Prostate gland (tissue), 2 donors: Measurements from ENCODE around the gene TNFAIP2. TPM values are rescaled to one million over a fixed set of nuclear protein-coding genes. Genes with fewer than 3 reads are reported as not detected.

Experiments used
- DNase-seq: peaks from one replicate; pipeline ENCODE4 v3.0.0-alpha.2; 2019; ENCODE audit warnings: low spot score
- H3K27ac ChIP-seq, 2 donors: fragments of 200-600 bp; sonication (generic); 2 replicates each; pipeline ENCODE4 v1.5.1; 2017 to 2019
- H3K27me3 ChIP-seq: fragments of 200-600 bp; sonication (generic); replicated peaks from 2 replicates; pipeline ENCODE4 v1.5.1; 2019; ENCODE audit not compliant: insufficient read depth
- H3K36me3 ChIP-seq, 2 donors: fragments of 200-600 bp; sonication (generic); 1 replicate in 1 of 2; 2 replicates in 1 of 2; pipeline versions ENCODE4 v1.5.1 to v1.8.1; 2017 to 2019
- H3K4me1 ChIP-seq: fragments of 200-600 bp; sonication (generic); replicated peaks from 2 replicates; pipeline ENCODE4 v1.5.1; 2019
- H3K4me3 ChIP-seq, 2 donors: fragments of 200-600 bp; sonication (generic); 2 replicates each; pipeline ENCODE4 v1.5.1; 2017 to 2019
- H3K9me3 ChIP-seq: fragments of 200-600 bp; sonication (generic); 2 replicates; pipeline ENCODE4 v1.5.1; 2017
- POLR2A ChIP-seq: fragments of 450-650 bp; IDR thresholded peaks from one replicate; pipeline ENCODE4 v1.6.1; 2016; ENCODE audit warnings: antibody characterized with exemption, mild to moderate bottlenecking
- POLR2AphosphoS5 ChIP-seq: sonication (generic); formaldehyde crosslinking; IDR thresholded peaks from one replicate; pipeline ENCODE4 v1.6.1; 2017; ENCODE audit warnings: antibody characterized with exemption
- WGBS: methylation state at CpG from one replicate; pipeline ENCODE4 v1.1.5; 2018; 5-methylcytosine and 5-hydroxymethylcytosine counted together
- intact Hi-C: fragments of 100-400 bp; cut with DNase I; formaldehyde crosslinking; loops from one replicate; pipeline ENCODE4 v1.14.2; 2022
- total RNA-seq, 2 donors: library from RNA; depleted of rRNA; stranded (reverse); fragments of >200 nt; gene quantifications; one replicate each; pipeline ENCODE4 v1.1.0, GENCODE V29; 2016
- TF ChIP-seq, protein P1 (sequence below), 4 experiments: fragments of 200-600 bp in 2 of 4; fragments of 450-650 bp in 2 of 4; sonication (generic) in 2 of 4; IDR thresholded peaks; 1 replicate in 3 of 4; 2 replicates in 1 of 4; pipeline ENCODE4 v1.5.1; 2016 to 2019; ENCODE audit warnings: antibody characterized with exemption in 4 of 4, mild to moderate bottlenecking in 2 of 4, moderate library complexity in 2 of 4

TNFAIP2 gene
- total RNA-seq, 2 donors from 2014 or later, result 36.5 to 46.4 TPM

DNA sequence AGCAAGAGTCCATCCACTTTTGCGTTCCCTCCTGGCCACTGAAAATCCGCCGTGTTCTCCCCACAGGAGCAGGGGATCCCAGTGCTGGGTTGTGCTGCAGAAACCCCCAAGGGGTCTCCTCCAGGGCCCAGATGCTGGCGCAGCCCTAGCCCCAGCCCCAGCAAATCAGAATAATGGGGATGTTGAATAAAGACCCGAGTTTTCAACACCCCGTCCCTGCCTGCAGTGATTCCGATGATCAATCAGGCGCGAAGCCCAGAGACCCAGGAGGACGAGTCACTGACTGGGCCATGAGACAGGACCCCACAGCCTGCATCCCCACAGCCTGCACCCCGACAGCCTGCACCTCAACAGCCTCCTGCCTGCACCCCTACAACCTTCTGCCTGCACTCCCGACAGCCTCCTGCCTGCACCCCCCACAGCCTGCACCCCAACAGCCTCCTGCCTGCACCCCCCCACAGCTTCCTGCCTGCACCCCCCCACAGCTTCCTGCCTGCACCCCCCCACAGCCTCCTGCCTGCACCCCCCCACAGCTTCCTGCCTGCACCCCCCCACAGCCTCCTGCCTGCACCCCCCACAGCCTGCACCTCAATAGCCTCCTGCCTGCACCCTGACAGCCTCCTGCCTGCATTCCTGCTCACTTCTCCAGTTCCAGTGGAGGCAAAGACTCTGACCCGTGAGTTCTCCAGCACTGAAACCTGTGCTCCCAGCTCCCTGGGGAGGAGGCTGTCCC, 37.2 kb downstream of the TNFAIP2 start:
- intact Hi-C loops, result no loop called here
- WGBS, result 76% methylated on average over 13 of the region's 13 CpGs
- TF ChIP-seq POLR2A (no peak), POLR2AphosphoS5 (no peak)
- TF ChIP-seq, protein P1, sequence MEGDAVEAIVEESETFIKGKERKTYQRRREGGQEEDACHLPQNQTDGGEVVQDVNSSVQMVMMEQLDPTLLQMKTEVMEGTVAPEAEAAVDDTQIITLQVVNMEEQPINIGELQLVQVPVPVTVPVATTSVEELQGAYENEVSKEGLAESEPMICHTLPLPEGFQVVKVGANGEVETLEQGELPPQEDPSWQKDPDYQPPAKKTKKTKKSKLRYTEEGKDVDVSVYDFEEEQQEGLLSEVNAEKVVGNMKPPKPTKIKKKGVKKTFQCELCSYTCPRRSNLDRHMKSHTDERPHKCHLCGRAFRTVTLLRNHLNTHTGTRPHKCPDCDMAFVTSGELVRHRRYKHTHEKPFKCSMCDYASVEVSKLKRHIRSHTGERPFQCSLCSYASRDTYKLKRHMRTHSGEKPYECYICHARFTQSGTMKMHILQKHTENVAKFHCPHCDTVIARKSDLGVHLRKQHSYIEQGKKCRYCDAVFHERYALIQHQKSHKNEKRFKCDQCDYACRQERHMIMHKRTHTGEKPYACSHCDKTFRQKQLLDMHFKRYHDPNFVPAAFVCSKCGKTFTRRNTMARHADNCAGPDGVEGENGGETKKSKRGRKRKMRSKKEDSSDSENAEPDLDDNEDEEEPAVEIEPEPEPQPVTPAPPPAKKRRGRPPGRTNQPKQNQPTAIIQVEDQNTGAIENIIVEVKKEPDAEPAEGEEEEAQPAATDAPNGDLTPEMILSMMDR (IDR thresholded peaks at IDR 0.05), result no peak

DNA sequence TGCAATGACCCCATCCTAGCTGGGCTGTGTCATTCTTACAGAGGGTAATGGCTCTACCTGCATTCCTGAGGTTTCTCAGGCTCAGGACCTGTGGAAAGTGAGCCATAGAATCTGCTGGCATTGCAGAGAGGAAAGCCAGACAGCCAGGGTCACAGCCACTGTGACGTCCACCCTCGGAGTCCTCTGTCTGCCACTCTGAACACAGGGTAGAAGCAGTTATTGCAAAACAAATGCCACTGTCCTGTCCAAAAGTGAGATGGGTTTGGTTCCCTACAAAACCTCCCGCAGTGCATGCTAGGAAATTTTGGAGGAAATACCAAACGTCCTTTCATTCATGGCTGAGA, 37.8 kb downstream of the TNFAIP2 start:
- H3K4me3 ChIP-seq, result no peak overlapping the region
- 56% methylated on average over 4 of the region's 4 CpGs for WGBS
- H3K27ac ChIP-seq, result no peak overlapping the region
- no peaks in the 10 kb centered on the region for H3K4me1 ChIP-seq
- no peak for TF ChIP-seq POLR2A
- TF ChIP-seq, protein P1 (IDR thresholded peaks at IDR 0.05), result no peak
- no peak for TF ChIP-seq POLR2AphosphoS5
- H3K9me3 ChIP-seq, result no peaks in the 10 kb centered on the region
- intact Hi-C loops, result no loop called here
- H3K27me3 ChIP-seq, result no peaks in the 10 kb centered on the region
- no peak for DNase-seq
- H3K36me3 ChIP-seq, result no peaks in the 10 kb centered on the region

More for the DNA sequence above, 37.2 kb downstream of the TNFAIP2 start:
- no peaks in the 10 kb centered on the region for H3K9me3 ChIP-seq
- no peaks in the 10 kb centered on the region for H3K36me3 ChIP-seq
- H3K4me1 ChIP-seq, result no peaks in the 10 kb centered on the region
- H3K27ac ChIP-seq, result no peak overlapping the region
- DNase-seq, result no peak
- H3K27me3 ChIP-seq, result no peaks in the 10 kb centered on the region
- H3K4me3 ChIP-seq, result no peak overlapping the region

DNA sequence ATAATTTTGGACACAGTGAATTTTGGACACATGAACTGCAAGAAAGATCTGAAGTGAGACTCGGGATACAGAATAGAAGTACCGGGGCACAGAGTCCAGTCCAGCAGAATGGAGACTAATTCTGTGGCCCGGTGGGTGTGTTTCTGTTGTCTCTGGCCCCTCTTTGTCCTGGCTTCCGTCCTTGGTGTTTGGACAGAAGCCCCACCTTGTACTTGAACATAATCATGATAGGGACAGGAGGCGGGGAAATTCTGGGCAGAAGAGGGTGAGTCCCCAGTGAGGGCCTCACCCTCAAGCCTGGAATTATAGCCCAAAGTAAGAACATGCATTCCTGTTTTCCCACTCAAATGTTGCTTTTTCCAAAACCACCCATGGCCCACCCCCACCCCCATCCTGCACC, 39.9 kb downstream of the TNFAIP2 start:
- H3K4me1 ChIP-seq, result no peaks in the 10 kb centered on the region
- 80% methylated on average over 5 of the region's 5 CpGs for WGBS
- no peaks in the 10 kb centered on the region for H3K9me3 ChIP-seq
- no peak overlapping the region for H3K27ac ChIP-seq
- no peaks in the 10 kb centered on the region for H3K36me3 ChIP-seq
- no peaks in the 10 kb centered on the region for H3K27me3 ChIP-seq
- no peak overlapping the region for H3K4me3 ChIP-seq
- intact Hi-C loops, result no loop called here
- no peak for DNase-seq
- TF ChIP-seq POLR2A (no peak), POLR2AphosphoS5 (no peak)
- TF ChIP-seq, protein P1 (IDR thresholded peaks at IDR 0.05), result no peak

DNA sequence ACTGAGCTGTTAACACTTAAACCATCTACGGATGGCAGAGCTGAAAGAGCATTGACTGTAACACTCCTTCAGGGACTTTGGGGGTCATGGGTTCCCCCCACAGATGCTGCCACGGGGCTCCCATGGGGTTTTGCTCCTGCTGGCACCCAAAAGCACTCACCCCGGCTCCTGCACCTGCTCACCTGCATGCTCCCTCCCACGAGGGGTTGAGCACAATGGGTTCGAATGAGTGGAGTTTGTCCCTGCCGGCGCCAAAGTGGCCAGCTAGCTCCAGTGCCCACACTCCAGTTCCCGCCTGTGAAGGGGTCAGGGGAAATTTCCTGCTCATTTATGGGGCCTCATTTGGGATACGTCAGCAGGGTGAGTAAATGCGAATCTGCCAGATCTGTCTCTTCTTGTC, 40.7 kb downstream of the TNFAIP2 start:
- H3K9me3 ChIP-seq, result no peaks in the 10 kb centered on the region
- intact Hi-C loops, result no loop called here
- no peak for DNase-seq
- H3K36me3 ChIP-seq, result no peaks in the 10 kb centered on the region
- H3K4me1 ChIP-seq, result no peaks in the 10 kb centered on the region
- no peaks in the 10 kb centered on the region for H3K27me3 ChIP-seq
- WGBS, result 59% methylated on average over 10 of the region's 10 CpGs
- H3K27ac ChIP-seq, result no peak overlapping the region
- TF ChIP-seq POLR2AphosphoS5 (no peak), POLR2A (no peak)
- TF ChIP-seq, protein P1 (IDR thresholded peaks at IDR 0.05), result no peak
- H3K4me3 ChIP-seq, result no peak overlapping the region

DNA sequence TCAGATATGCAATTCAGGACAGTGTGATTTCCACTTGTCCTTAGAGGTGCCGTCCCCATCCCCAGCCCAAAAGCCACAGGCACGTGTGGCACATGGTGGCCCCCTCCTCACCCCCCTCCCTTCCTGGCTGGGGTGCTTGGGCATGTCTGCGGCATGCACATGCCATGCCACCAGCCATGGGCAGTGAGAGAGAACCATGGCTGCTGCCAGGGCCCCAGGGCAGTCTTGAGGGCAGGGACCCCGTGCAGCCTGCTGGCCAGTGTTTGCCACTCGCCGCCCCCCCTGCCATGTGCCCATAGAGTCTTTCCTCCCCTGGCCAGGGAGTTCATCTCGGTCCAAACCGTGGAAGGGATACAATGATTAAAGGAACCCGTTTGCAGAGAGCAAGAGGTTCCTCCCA, 41.5 kb downstream of the TNFAIP2 start:
- intact Hi-C loops, result no loop called here
- Histone ChIP-seq H3K4me1 (no peaks in the 10 kb centered on the region), H3K27ac (no peak overlapping the region), H3K36me3 (no peaks in the 10 kb centered on the region), H3K9me3 (no peaks in the 10 kb centered on the region), H3K4me3 (no peak overlapping the region), H3K27me3 (no peaks in the 10 kb centered on the region)
- TF ChIP-seq, protein P1 (IDR thresholded peaks at IDR 0.05), result no peak
- TF ChIP-seq POLR2AphosphoS5, result no peak
- no peak for TF ChIP-seq POLR2A
- no peak for DNase-seq
- 66% methylated on average over 9 of the region's 9 CpGs for WGBS
